HepG2 (cell line): ENCODE measurements around the gene ZMYND10. TPM values are rescaled to one million over a fixed set of nuclear protein-coding genes. Genes with fewer than 3 reads are reported as not detected.

Experiments used
- AGO1 ChIP-seq: fragments of 200-400 bp; formaldehyde crosslinking; IDR thresholded peaks from 2 replicates; pipeline ENCODE4 v1.6.1; 2017; ENCODE audit warnings: mild to moderate bottlenecking, low read depth, low read length, moderate library complexity; ENCODE audit not compliant: poor library complexity, severe bottlenecking
- CBX5 ChIP-seq: sonication (generic); formaldehyde crosslinking; IDR thresholded peaks from 2 replicates; pipeline ENCODE4 v1.4.0; 2020; ENCODE audit warnings: missing genetic modification reagents, borderline replicate concordance
- DBP ChIP-seq: sonication (generic); formaldehyde crosslinking; IDR thresholded peaks from 2 replicates; pipeline ENCODE4 v1.4.0; 2020; ENCODE audit warnings: missing genetic modification reagents; ENCODE audit errors: not compliant biosample characterization
- FUBP1 ChIP-seq: sonication (generic); formaldehyde crosslinking; IDR thresholded peaks from 2 replicates; pipeline ENCODE4 v1.5.1; 2020; ENCODE audit warnings: missing genetic modification reagents, mild to moderate bottlenecking, borderline replicate concordance
- GPN1 ChIP-seq: sonication (generic); formaldehyde crosslinking; IDR thresholded peaks from 2 replicates; pipeline ENCODE4 v1.5.1; 2020; ENCODE audit warnings: missing genetic modification reagents, borderline replicate concordance
- JUN ChIP-seq: sonication (generic); formaldehyde crosslinking; IDR thresholded peaks from 2 replicates; pipeline ENCODE4 v1.4.0; 2020; ENCODE audit warnings: mild to moderate bottlenecking, missing genetic modification reagents
- KDM5A ChIP-seq: fragments of 200-600 bp; sonication (generic); IDR thresholded peaks from 2 replicates; pipeline ENCODE4 v1.7.0; 2018; ENCODE audit warnings: antibody characterized with exemption, mild to moderate bottlenecking, low read length, borderline replicate concordance
- KMT2A ChIP-seq: sonication (generic); formaldehyde crosslinking; IDR thresholded peaks from 2 replicates; pipeline ENCODE4 v1.4.0; 2020; ENCODE audit warnings: missing genetic modification reagents
- MED13 ChIP-seq: sonication (generic); formaldehyde crosslinking; IDR thresholded peaks from 2 replicates; pipeline ENCODE4 v1.5.0; 2020; ENCODE audit warnings: missing genetic modification reagents
- SMAD9 ChIP-seq: sonication (generic); formaldehyde crosslinking; IDR thresholded peaks from 2 replicates; pipeline ENCODE4 v1.5.1; 2020; ENCODE audit warnings: mild to moderate bottlenecking, missing genetic modification reagents
- SP1 ChIP-seq, 2 experiments: fragments of 450-650 bp in 1 of 2; sonication (generic) in 1 of 2; formaldehyde crosslinking in 1 of 2; IDR thresholded peaks; 2 replicates each; pipeline versions ENCODE4 v1.4.0 to v1.6.1; 2016 to 2020; ENCODE audit warnings: missing genetic modification reagents in 1 of 2
- STAT6 ChIP-seq: sonication (generic); formaldehyde crosslinking; IDR thresholded peaks from 2 replicates; pipeline ENCODE4 v1.4.0; 2020; ENCODE audit warnings: missing genetic modification reagents, mild to moderate bottlenecking, borderline replicate concordance
- TGIF2 ChIP-seq: IDR thresholded peaks from 2 replicates; pipeline ENCODE4 v1.6.1; 2016; ENCODE audit warnings: control low read depth, missing compliant biosample characterization
- ZBTB34 ChIP-seq: sonication (generic); formaldehyde crosslinking; IDR thresholded peaks from 2 replicates; pipeline ENCODE4 v1.8.0; 2022; ENCODE audit warnings: mild to moderate bottlenecking, missing genetic modification reagents
- ZBTB8A ChIP-seq: sonication (generic); formaldehyde crosslinking; IDR thresholded peaks from 2 replicates; pipeline ENCODE4 v1.4.0; 2020; ENCODE audit warnings: mild to moderate bottlenecking, low read depth, missing genetic modification reagents, borderline replicate concordance
- ZNF274 ChIP-seq: sonication (generic); formaldehyde crosslinking; IDR thresholded peaks from 2 replicates; pipeline ENCODE4 v1.5.1; 2020; ENCODE audit warnings: mild to moderate bottlenecking, missing genetic modification reagents
- ZNF331 ChIP-seq: sonication (generic); formaldehyde crosslinking; IDR thresholded peaks from 2 replicates; pipeline ENCODE4 v1.4.0; 2020; ENCODE audit warnings: missing genetic modification reagents
- ZNF337 ChIP-seq: sonication (generic); formaldehyde crosslinking; IDR thresholded peaks from 2 replicates; pipeline ENCODE4 v1.5.1; 2020; ENCODE audit warnings: missing genetic modification reagents, low read depth, mild to moderate bottlenecking, borderline replicate concordance
- ZNF512 ChIP-seq: sonication (generic); formaldehyde crosslinking; IDR thresholded peaks from 2 replicates; pipeline ENCODE4 v1.4.0; 2020; ENCODE audit warnings: mild to moderate bottlenecking, missing genetic modification reagents
- ZNF720 ChIP-seq: sonication (generic); formaldehyde crosslinking; IDR thresholded peaks from 2 replicates; pipeline ENCODE4 v1.4.0; 2020; ENCODE audit warnings: missing genetic modification reagents
- polyA plus RNA-seq, 8 experiments: library from polyadenylated mRNA; depleted of rRNA in 3 of 8; stranded (reverse) in 7 of 8; unstranded in 1 of 8; fragments of >200 nt; fragmentation: Illumina TruSeq in 4 of 8; extraction: Trizol in 4 of 8; gene quantifications; 2 replicates each; pipeline versions ENCODE4 v1.2.1 to v1.2.3, GENCODE V29; 2011 to 2016; ENCODE audit warnings: low read depth in 4 of 8, missing spikeins in 1 of 8, mixed read lengths in 1 of 8; ENCODE audit not compliant: insufficient read depth in 1 of 8
- total RNA-seq, 5 experiments: library from RNA; depleted of rRNA; stranded (reverse); fragments of >200 nt; fragmentation: Illumina TruSeq; extraction: Trizol; gene quantifications; 2 replicates each; pipeline ENCODE4 v1.2.3, GENCODE V29; 2016; ENCODE audit warnings: low read depth in 1 of 5

ZMYND10 gene
- total and polyA plus RNA-seq, 2 of the 13 experiments (the other 11 are each of a cell fraction or from before 2014, with no cell fraction given), result 0.60 to 0.74 TPM

GRCh38 chr3:50327943-50328691, 17.4 kb downstream of the ZMYND10 start, which contains the start of gene TUSC2 (continued):
- TF ChIP-seq ZNF331 (CRISPR knock-in tag) (peak; percentile 29; the same call in 1 of the 2 replicates), ZNF274 (peak; percentile 71; the same call in 1 of the 2 replicates), ZBTB34 (no peak), KDM5A (peak; percentile 90), ZBTB8A (no peak), DBP (no peak), MED13 (CRISPR knock-in tag) (no peak), SP1 (IDR thresholded peaks at IDR 0.05) (no peak), SP1 (CRISPR knock-in tag; IDR thresholded peaks at IDR 0.05) (no peak), TGIF2 (CRISPR knock-in tag) (no peak), KMT2A (peak; percentile 91; the same call in 1 of the 2 replicates), ZNF720 (CRISPR knock-in tag) (no peak), STAT6 (CRISPR knock-in tag) (no peak), GPN1 (no peak), CBX5 (CRISPR knock-in tag) (no peak; the same call in 1 of the 2 replicates), FUBP1 (no peak), AGO1 (peak; percentile 97), JUN (CRISPR knock-in tag) (no peak), ZNF337 (CRISPR knock-in tag) (peak; percentile 56; the same call in 1 of the 2 replicates), ZNF512 (no peak), SMAD9 (CRISPR knock-in tag) (no peak)
